ENCODE measurements around the gene DTYMK. TPM values are rescaled to one million over a fixed set of nuclear protein-coding genes. Genes with fewer than 3 reads are reported as not detected.

DTYMK gene
- total RNA-seq, 1 experiment from 2014 or later, result 155 TPM

GRCh38 chr2:241648453-241648852 is 38.2 kb downstream of the DTYMK start:
- no TSS peak for BruUV-seq (replicated peaks)
- ChIA-PET POLR2A (ENCODE audit: unreplicated experiment) (no interaction called here), CTCF (no interaction called here)
- intact Hi-C loops (cut with micrococcal nuclease), result no loop called here
- no peak overlapping the region for H3K9ac ChIP-seq (ENCODE audit: low read length)
- no peaks in the 10 kb centered on the region for H3K27me3 ChIP-seq (ENCODE audit: low read length)
- H3K27ac ChIP-seq (ENCODE audit: low read length), result no peak overlapping the region
- no peaks in the 10 kb centered on the region for H3K9me3 ChIP-seq (ENCODE audit: low read length)
- H3K4me1 ChIP-seq (ENCODE audit: insufficient read depth, low read length), result no peaks in the 10 kb centered on the region
- no peak for TF ChIP-seq EZH2 (IDR thresholded peaks at IDR 0.05; ENCODE audit: low read length, unreplicated experiment)
- no peak for TF ChIP-seq EZH2phosphoT487 (IDR thresholded peaks at IDR 0.05; ENCODE audit: borderline replicate concordance, low read length)
- TF ChIP-seq CTCF (conservative IDR thresholded peaks at IDR 0.05; ENCODE audit: low read depth, low read length), result no peak
- no peak overlapping the region for H2AFZ ChIP-seq (ENCODE audit: low read length)
- DNase-seq (no peak), ATAC-seq (no peak)
- no peaks in the 10 kb centered on the region for H3F3A ChIP-seq (ENCODE audit: low read length, unreplicated experiment)
- H3K4me2 ChIP-seq (ENCODE audit: low read length), result no peak overlapping the region
- H3K79me2 ChIP-seq (ENCODE audit: low read length), result peaks cover 72% of the 10 kb centered on the region
- no peak overlapping the region for H3K4me3 ChIP-seq (ENCODE audit: low read length)
- H3K9me2 ChIP-seq (replicated peaks; ENCODE audit: low read length), result no peaks in the 10 kb centered on the region
- H4K20me1 ChIP-seq (ENCODE audit: low read length), result peaks cover 7% of the 10 kb centered on the region; the same call in 1 of the 2 replicates
- H3K36me3 ChIP-seq (ENCODE audit: low read depth, low read length), result peaks cover 12% of the 10 kb centered on the region; the same call in 1 of the 2 replicates

GRCh38 chr2:241645915-241646645 is 40.5 kb downstream of the DTYMK start:
- POLR2A ChIA-PET (ENCODE audit: unreplicated experiment), result no interaction called here
- Histone ChIP-seq H3K4me1 (ENCODE audit: insufficient read depth, low read length) (no peaks in the 10 kb centered on the region), H3K36me3 (ENCODE audit: low read depth, low read length) (peaks cover 4% of the 10 kb centered on the region; the same call in 1 of the 2 replicates), H3K9me3 (ENCODE audit: low read length) (no peaks in the 10 kb centered on the region), H3K4me3 (ENCODE audit: low read length) (no peak overlapping the region), H3K9me2 (replicated peaks; ENCODE audit: low read length) (no peaks in the 10 kb centered on the region), H3K4me2 (ENCODE audit: low read length) (no peak overlapping the region), H3K9ac (ENCODE audit: low read length) (no peak overlapping the region), H3K79me2 (ENCODE audit: low read length) (peaks cover 95% of the 10 kb centered on the region), H3K27me3 (ENCODE audit: low read length) (no peaks in the 10 kb centered on the region), H2AFZ (ENCODE audit: low read length) (no peak overlapping the region), H3F3A (ENCODE audit: low read length, unreplicated experiment) (no peaks in the 10 kb centered on the region), H4K20me1 (ENCODE audit: low read length) (peaks cover 7% of the 10 kb centered on the region; the same call in 1 of the 2 replicates), H3K27ac (ENCODE audit: low read length) (no peak overlapping the region)
- DNase-seq, result no peak
- intact Hi-C loops (cut with micrococcal nuclease), result no loop called here
- TF ChIP-seq EZH2 (IDR thresholded peaks at IDR 0.05; ENCODE audit: low read length, unreplicated experiment) (no peak), CTCF (conservative IDR thresholded peaks at IDR 0.05; ENCODE audit: low read depth, low read length) (no peak), EZH2phosphoT487 (IDR thresholded peaks at IDR 0.05; ENCODE audit: borderline replicate concordance, low read length) (no peak)
- no TSS peak for BruUV-seq (replicated peaks)
- CTCF ChIA-PET, result no interaction called here
- ATAC-seq, result no peak

All from PC-3 (cell line).